HG02884 (cell line): Measurements from ENCODE around the gene SH3RF3.

Experiments used
- ATAC-seq: cut with Tn5 transposase; IDR thresholded peaks from one replicate; pipeline ENCODE4 v1.9.1; 2021; ENCODE audit warnings: mild to moderate bottlenecking, moderate library complexity; ENCODE audit not compliant: unreplicated experiment

SH3RF3 gene

DNA sequence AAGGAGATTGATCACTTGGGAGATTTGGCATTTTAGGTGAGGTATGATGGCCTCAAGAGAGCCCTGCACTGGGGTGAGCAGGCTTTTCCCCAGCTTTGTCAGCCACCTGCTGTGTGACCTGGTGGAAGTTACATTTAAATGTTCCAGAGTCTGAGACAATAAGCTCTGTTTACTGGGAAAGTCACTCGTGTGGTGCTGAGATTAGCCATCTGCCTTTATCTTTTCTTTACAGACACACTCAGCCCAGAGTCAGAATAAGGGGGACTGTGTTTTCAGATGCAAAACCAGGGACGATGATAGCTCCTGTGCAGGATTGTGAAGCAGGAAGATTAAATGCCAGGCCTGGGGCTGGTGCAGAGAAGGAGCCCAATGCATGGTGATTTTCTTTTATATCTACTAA, 47.9 kb downstream of the SH3RF3 start:
- no peak for ATAC-seq

DNA sequence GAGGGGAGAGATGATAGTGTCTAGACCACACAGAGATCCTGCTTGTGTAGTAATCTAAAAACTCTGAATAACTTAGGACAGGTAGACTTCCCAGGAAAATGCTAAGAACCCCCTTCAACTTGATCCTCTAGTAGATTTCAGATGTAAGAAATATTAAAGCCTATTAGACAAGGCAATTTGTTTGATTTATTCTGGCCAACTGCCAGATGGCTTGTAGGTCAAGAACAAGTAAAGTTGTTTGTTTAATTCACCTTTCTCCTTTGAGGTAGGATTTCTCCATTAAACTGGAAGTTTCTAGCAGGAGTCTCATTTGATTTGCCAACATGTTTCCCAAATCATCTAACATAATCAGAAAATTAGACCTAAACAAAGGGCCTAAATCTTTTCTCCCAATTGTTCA, 48.6 kb downstream of the SH3RF3 start:
- no peak for ATAC-seq

DNA sequence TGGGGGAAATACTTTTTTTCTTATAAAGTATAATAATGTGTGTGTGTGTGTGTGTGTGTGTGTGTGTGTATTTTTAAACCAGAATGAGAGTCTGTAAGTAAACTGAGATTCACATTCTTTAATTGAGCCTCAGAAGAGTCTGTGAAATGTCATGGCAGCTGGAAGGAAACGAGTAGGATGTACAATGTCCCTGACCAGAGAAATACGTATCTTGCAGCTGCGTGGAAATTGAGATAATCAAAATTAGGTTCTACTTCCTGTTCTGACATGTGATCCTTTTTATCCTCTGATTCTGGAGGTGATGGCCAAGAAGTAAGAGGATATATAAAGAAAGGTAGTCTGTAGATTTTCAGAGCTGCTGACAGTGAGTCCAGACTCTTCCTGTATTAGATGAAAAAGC, 50.0 kb downstream of the SH3RF3 start:
- ATAC-seq: no peak

DNA sequence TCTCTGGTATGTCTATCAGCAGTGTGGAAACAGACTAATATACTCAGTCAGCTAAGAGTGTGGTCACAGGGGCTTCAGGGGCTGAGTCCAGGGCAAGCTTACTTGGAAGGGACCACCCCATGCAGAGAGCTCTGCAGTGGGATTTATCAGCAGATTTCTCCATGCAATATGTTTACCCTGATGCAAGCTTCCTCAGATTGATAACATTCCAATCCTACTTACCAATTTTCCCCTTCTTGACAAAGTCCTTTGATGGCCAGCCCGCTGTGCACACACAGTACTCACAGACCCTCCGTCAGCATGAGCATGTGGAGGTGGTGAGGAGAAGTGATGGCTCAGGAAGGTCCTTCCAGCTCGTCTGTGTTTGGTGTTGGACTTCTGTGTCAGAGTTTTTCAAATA, 51.8 kb downstream of the SH3RF3 start:
- ATAC-seq: no peak

- no peak for ATAC-seq
These were observed 53.4 kb downstream of the SH3RF3 start for GRCh38 chr2:109182426-109182825.

DNA sequence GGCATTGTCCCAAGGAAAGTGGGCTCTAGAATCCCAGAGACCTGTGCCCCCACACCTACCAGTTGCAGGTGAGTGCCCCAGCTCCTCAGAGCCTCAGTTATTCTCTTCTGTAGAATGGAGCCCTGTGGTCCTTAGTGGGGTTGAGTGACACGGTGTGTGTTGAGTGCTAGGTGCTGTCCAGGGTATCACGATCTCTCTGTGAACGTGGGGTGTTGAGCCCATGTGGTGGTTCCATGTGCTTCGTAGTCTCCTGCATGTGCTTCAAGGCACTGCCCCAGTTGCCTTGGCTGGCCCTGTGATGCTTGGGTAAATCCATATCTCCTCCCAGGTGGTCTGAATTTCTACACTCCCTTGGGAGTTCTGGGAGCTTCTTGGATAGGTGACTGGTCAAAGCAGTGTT, 54.9 kb downstream of the SH3RF3 start:
- no peak for ATAC-seq

GRCh38 chr2:109184368-109184767, 55.4 kb downstream of the SH3RF3 start:
- no peak for ATAC-seq

GRCh38 chr2:109185338-109185737, 56.3 kb downstream of the SH3RF3 start:
- ATAC-seq: no peak

- no peak for ATAC-seq
These were observed 57.0 kb downstream of the SH3RF3 start for GRCh38 chr2:109185821-109186570.

DNA sequence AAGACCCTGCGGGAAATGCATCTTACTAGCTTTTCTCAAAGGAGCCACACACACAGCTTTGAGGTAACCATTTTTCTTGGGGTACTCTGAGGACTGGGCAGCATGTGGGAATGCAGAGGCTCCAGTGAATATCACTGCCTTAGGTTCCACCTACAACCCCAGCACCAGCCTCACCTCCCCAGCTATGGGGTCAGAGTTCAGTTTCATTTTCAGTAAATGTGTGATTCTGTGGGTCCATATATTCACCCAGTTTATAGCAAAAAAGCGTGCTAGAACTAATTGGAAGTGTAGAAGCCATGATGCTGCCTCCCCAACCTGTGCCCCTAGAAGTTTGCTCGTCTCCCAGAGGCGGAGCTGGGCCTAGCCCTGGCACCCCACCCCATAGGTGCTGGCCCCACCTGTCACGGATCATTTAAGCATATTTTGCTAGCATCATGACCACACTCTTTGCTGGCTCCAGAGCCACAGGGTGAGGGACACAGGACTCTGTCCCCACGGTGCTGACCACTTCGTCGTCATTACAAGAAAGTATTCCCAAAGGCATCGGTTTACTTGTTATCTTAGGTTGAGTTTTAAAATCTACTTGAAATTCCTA, 57.7 kb downstream of the SH3RF3 start:
- ATAC-seq: no peak

DNA sequence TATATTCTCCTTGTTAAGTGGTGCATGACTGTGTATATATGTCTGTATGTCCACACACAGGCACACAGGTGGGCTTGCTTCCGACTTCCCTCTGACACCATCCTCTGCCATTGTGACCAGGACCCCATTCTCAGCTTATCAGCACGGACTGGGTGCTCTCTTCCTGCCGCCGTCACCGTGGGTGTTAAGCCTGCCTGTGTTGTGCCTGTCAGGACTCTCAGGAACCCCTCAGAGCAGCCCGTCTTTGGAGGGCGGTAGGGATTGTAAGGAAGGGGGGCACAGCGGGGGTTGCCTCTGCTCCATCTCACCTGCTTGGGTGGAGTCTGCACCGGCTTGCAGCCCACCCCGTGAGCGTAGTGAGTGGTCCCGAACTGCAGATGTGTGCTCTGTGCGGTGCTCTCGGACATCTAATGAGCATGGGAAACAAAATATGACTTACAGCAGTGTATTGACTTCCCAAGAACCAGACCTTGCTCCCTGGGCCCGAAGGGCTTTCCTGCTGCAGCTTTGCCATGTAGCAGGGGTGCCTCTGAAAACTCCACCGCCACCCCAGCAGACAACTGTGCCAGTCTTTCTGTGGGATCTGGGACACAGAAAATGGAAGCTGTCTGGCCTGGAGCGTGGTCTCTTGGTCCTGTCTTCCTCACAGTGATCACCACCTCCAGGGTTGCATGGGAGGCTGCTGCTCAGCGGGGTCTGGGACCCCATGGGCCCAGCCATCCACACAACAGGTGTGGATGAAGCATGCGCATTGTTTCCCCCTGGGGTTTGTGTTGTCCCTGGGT, 58.9 kb downstream of the SH3RF3 start:
- no peak for ATAC-seq

- ATAC-seq: no peak
These were observed 59.5 kb downstream of the SH3RF3 start for GRCh38 chr2:109188496-109188890.

- ATAC-seq: no peak
These were observed 59.9 kb downstream of the SH3RF3 start for GRCh38 chr2:109188898-109189297.

DNA sequence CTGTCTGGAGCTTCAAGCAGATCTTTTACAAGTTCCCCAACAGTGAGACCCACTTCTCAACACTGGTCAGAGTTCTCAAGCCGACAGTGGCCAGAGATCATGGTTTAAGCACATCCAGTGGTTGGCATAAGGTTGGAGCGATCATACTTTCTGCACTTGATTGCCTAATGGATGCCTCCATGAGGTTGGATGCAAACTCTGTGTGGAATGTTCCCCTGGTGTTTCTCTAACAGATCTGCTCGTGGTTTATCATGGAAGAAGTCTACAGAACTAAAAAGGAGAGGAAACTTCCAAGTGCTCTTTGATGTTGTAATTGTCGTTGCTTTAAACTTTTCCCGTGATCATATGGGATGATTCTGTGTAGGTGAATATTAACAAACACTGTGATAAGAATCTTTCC, 60.7 kb downstream of the SH3RF3 start:
- ATAC-seq: no peak

- ATAC-seq: no peak
These were observed 65.0 kb downstream of the SH3RF3 start for GRCh38 chr2:109193807-109194619.

DNA sequence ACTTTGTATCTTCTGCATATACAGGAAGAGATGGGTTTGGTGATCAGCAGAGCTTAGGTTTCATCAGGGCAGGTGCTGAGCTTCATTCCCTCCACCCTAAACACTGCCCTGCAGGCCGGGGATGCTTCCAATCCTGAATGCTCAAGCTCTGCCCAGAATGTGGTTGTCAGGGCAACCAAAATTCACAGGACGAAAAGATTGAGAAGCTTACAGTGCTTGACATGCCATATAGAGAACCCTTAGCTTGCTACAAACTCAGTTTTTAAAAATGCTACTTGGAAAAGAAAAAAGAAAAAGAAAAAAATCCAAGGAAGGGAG, 65.6 kb downstream of the SH3RF3 start:
- no peak for ATAC-seq

DNA sequence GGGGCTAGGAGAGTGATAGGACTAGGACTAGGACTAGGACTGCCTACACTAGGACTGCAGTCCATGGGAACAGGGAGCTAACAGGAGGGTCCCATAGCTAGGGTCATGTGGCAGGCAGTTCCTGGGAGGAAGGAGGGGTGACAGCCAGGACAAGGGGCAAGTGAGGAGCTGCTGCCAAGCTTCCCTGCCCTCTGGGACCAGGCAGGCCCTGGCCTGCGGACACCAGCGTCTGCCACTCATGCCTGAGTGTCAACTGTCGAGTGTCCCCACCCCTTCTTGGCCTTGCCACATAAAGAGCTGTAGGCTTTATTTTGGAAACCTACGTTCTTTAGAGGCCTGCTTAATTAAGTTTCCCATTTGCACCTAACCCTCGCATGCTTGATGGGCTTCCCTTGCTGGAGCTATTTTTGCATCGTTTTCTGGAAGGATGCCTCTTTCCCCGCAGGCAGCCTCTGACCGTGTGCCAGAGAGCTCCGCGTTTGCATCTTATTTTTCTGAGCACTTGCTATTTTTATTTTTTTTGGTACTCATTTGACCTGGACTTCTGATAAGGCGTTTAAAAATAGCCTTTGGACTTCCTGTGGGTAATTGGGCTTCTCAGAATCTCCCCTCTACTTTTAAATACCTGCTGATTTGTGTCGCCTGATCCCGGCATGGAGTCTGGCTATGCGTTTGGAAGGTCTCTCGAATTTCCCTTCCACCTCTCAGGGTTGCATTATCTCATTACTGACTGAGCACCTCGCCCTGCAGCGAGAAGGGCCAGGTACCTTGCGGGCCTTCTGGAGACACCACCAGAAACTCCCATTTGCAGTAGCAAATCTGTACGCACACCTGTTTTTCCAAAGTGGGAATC, 66.4 kb downstream of the SH3RF3 start:
- no peak for ATAC-seq

- ATAC-seq: no peak
These were observed 67.3 kb downstream of the SH3RF3 start for GRCh38 chr2:109196081-109196875.
